NCI-H526 (cell line): ENCODE measurements around the gene B3GNT2.

Experiments used
- DNase-seq, 2 experiments: peaks; one replicate each; lab custom pipeline; 2025; lab: John Stamatoyannopoulos, UW

The B3GNT2 gene

GRCh38 chr2:62205554-62205953 lies 9.6 kb downstream of the B3GNT2 start:
- DNase-seq, result no peak

GRCh38 chr2:62206024-62206423 lies 10.1 kb downstream of the B3GNT2 start:
- no peak for DNase-seq

GRCh38 chr2:62207491-62207890 lies 11.6 kb downstream of the B3GNT2 start:
- no peak for DNase-seq

- no peak for DNase-seq
These were observed 12.3 kb downstream of the B3GNT2 start for GRCh38 chr2:62208074-62208757.

- DNase-seq, result no peak
These were observed 12.8 kb downstream of the B3GNT2 start for GRCh38 chr2:62208758-62209114.

GRCh38 chr2:62209427-62209991 lies 13.6 kb downstream of the B3GNT2 start:
- no peak for DNase-seq

GRCh38 chr2:62215306-62216064 lies 19.6 kb downstream of the B3GNT2 start:
- peak in 1 of 2 experiments; percentile 28 for DNase-seq

- DNase-seq, result no peak
These were observed 20.2 kb downstream of the B3GNT2 start for GRCh38 chr2:62216113-62216512.

- DNase-seq, result no peak
These were observed 20.7 kb downstream of the B3GNT2 start for GRCh38 chr2:62216616-62217015.

GRCh38 chr2:62217421-62217820 lies 21.5 kb downstream of the B3GNT2 start:
- DNase-seq, result no peak

GRCh38 chr2:62217970-62218369 lies 22.1 kb downstream of the B3GNT2 start:
- DNase-seq, result no peak

GRCh38 chr2:62219407-62220159 lies 23.7 kb downstream of the B3GNT2 start:
- no peak for DNase-seq

- DNase-seq, result no peak
These were observed 25.2 kb downstream of the B3GNT2 start for GRCh38 chr2:62221141-62221540.

- DNase-seq, result no peak
These were observed 26.3 kb downstream of the B3GNT2 start for GRCh38 chr2:62222171-62222570.

- no peak for DNase-seq
These were observed 26.8 kb downstream of the B3GNT2 start for GRCh38 chr2:62222674-62223073.

GRCh38 chr2:62224976-62225375 lies 29.1 kb downstream of the B3GNT2 start:
- DNase-seq, result no peak

GRCh38 chr2:62227386-62228075 lies 31.6 kb downstream of the B3GNT2 start:
- no peak for DNase-seq

- no peak for DNase-seq
These were observed 33.2 kb downstream of the B3GNT2 start for GRCh38 chr2:62229082-62229605.

- no peak for DNase-seq
These were observed 35.6 kb downstream of the B3GNT2 start for GRCh38 chr2:62231541-62231940.

- DNase-seq, result no peak
These were observed 39.1 kb downstream of the B3GNT2 start for GRCh38 chr2:62234755-62235655.

- no peak for DNase-seq
These were observed 40.6 kb downstream of the B3GNT2 start for GRCh38 chr2:62236499-62236898.
